ENCODE results near the gene GID8. TPM values are rescaled to one million over a fixed set of nuclear protein-coding genes. Genes with fewer than 3 reads are reported as not detected.

Gene GID8
- total and polyA plus RNA-seq, 2 of the 13 experiments (the other 11 are each of a cell fraction or from before 2014, with no cell fraction given) = 39.6 to 59.8 TPM

DNA sequence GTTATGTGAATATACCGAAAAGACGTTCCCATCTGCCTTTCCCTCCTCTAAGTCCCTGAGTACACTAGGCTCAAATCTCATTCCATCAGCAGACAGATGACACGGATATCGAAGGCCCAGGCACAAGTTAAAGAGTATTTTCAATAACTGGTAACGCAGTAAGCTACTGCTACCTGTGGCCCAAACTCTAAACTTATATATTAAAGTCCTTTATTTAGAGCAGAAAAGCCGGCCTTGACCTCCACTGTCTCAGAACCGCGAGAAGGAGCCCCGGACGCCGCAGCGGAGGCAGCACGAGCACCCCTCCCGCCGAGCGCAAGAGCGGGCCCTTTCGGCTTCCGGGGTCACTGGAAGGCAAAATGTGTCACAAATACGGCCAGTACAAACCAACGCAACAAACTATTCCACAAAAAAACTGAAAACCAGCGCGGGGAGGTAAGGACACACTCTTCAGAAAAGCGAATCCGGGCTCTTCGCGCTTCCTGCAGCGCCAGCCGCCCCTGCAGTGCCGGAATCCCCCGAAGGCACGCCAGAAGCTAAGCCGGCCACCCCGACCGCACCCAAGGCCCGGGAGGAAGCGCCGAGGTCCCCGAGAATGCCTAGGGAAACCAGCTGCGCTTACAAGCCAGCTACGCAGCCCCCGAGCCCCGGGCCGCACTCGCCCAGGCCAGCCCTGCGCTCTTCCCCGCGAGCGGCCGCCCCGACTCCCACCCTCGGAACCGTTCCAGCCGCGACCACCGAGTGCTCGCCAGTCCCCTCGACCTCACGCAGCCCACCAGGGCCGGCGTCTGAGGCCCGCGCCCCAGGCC lies 12.3 kb upstream of the GID8 start (continued):
- TF ChIP-seq ZNF224 (CRISPR knock-in tag; IDR thresholded peaks at IDR 0.05) = peak; percentile 46; the same call in 1 of the 2 replicates
- TF ChIP-seq MLLT10 (CRISPR knock-in tag; IDR thresholded peaks at IDR 0.05) = peak; percentile 83; the same call in 1 of the 2 replicates
- peak; percentile 68; the same call in 1 of the 2 replicates for TF ChIP-seq GABPB1 (CRISPR knock-in tag; IDR thresholded peaks at IDR 0.05)
- TF ChIP-seq AGO2 (optimal IDR thresholded peaks at IDR 0.05; ENCODE audit: low read depth, low read length) = no peak
- peak; percentile 89; the same call in 1 of the 2 replicates for TF ChIP-seq CREBL2 (CRISPR knock-in tag; IDR thresholded peaks at IDR 0.05; ENCODE audit: borderline replicate concordance)
- TF ChIP-seq HMGXB4 (CRISPR knock-in tag; IDR thresholded peaks at IDR 0.05; ENCODE audit: borderline replicate concordance in 1 of 2, low read depth in 1 of 2) = peak in 1 of 2 experiments; percentile 69; a peak in 2 of 4 replicates
- TF ChIP-seq ELF3 (CRISPR knock-in tag; IDR thresholded peaks at IDR 0.05) = 0 out of 2 replicates have a peak, but pooled peaks have one; percentile 9
- TF ChIP-seq TBX2 (CRISPR knock-in tag; IDR thresholded peaks at IDR 0.05; ENCODE audit: borderline replicate concordance) = no peak
- TF ChIP-seq, protein P1, sequence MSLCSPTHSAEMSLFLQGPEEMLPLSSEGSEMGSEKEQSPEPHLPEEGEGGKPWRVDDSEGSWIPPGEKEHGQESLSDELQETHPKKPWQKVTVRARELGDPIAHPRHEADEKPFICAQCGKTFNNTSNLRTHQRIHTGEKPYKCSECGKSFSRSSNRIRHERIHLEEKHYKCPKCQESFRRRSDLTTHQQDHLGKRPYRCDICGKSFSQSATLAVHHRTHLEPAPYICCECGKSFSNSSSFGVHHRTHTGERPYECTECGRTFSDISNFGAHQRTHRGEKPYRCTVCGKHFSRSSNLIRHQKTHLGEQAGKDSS (CRISPR knock-in tag; IDR thresholded peaks at IDR 0.05; ENCODE audit: borderline replicate concordance, low read depth) = no peak
- TF ChIP-seq ZBTB38 (CRISPR knock-in tag; IDR thresholded peaks at IDR 0.05) = no peak
- 0 out of 2 replicates have a peak, but pooled peaks have one; percentile 56 for TF ChIP-seq SP4 (CRISPR knock-in tag; IDR thresholded peaks at IDR 0.05)
- peak; percentile 60; the same call in 1 of the 2 replicates for TF ChIP-seq PAWR (CRISPR knock-in tag; IDR thresholded peaks at IDR 0.05; ENCODE audit: borderline replicate concordance)
- TF ChIP-seq GMEB1 (CRISPR knock-in tag; IDR thresholded peaks at IDR 0.05; ENCODE audit: borderline replicate concordance) = no peak
- TF ChIP-seq ADNP (CRISPR knock-in tag; IDR thresholded peaks at IDR 0.05) = no peak
- 0 out of 2 replicates have a peak, but pooled peaks have one; percentile 85 for TF ChIP-seq ZNF703 (CRISPR knock-in tag; IDR thresholded peaks at IDR 0.05; ENCODE audit: borderline replicate concordance)
- TF ChIP-seq ZNF12 (CRISPR knock-in tag; IDR thresholded peaks at IDR 0.05) = 0 out of 2 replicates have a peak, but pooled peaks have one; percentile 35
- no peak for TF ChIP-seq TCF12 (IDR thresholded peaks at IDR 0.05)
- TF ChIP-seq TCF12 (CRISPR knock-in tag; IDR thresholded peaks at IDR 0.05) = no peak
- TF ChIP-seq ZMYM4 (CRISPR knock-in tag; IDR thresholded peaks at IDR 0.05) = no peak; the same call in 1 of the 2 replicates
- TF ChIP-seq ZBTB33 (CRISPR knock-in tag; IDR thresholded peaks at IDR 0.05) = no peak
- TF ChIP-seq KLF16 (CRISPR knock-in tag; IDR thresholded peaks at IDR 0.05) = no peak
